Keratinocyte (primary cell): ENCODE data around the gene CELF6. TPM values are rescaled to one million over a fixed set of nuclear protein-coding genes. Genes with fewer than 3 reads are reported as not detected.

Experiments
- DNase-seq: peaks from one replicate; pipeline ENCODE4 v3.0.0-alpha.2; 2011; ENCODE audit warnings: low read depth, missing footprints, low spot score
- FAIRE-seq: peaks from 2 replicates; lab custom pipeline; 2011; peaks lifted over from hg19 to GRCh38; lab: Jason Lieb, UNC
- H2AFZ ChIP-seq: 2 replicates; pipeline ENCODE4 v1.6.0; 2012; ENCODE audit warnings: low read length, control low read depth, inconsistent platforms; ENCODE audit not compliant: control insufficient read depth
- H3K27ac ChIP-seq: 2 replicates; pipeline ENCODE4 v1.5.1; 2011; ENCODE audit warnings: low read length; ENCODE audit not compliant: control insufficient read depth, insufficient read depth
- H3K27me3 ChIP-seq: 3 replicates; pipeline ENCODE4 v1.6.0; 2011; ENCODE audit warnings: low read length; ENCODE audit not compliant: control insufficient read depth, insufficient read depth; ENCODE audit errors: extremely low read depth
- H3K36me3 ChIP-seq, 2 experiments: 2 replicates in 1 of 2; 3 replicates in 1 of 2; pipeline ENCODE4 v1.5.1; 2011; ENCODE audit warnings: low read length in 2 of 2, mild to moderate bottlenecking in 1 of 2; ENCODE audit not compliant: control insufficient read depth in 2 of 2, insufficient read depth in 2 of 2; ENCODE audit errors: extremely low read depth in 1 of 2
- H3K4me1 ChIP-seq: 3 replicates; pipeline ENCODE4 v1.5.1; 2011; ENCODE audit warnings: low read length; ENCODE audit not compliant: control insufficient read depth, insufficient read depth; ENCODE audit errors: extremely low read depth
- H3K4me2 ChIP-seq: 3 replicates; pipeline ENCODE4 v1.6.0; 2011; ENCODE audit warnings: low read depth, low read length; ENCODE audit not compliant: control insufficient read depth, insufficient read depth; ENCODE audit errors: extremely low read depth
- H3K4me3 ChIP-seq, 3 experiments: fragments of 200-600 bp in 1 of 3; sonication (generic) in 1 of 3; 2 replicates in 2 of 3; 3 replicates in 1 of 3; pipeline ENCODE4 v1.5.1; 2011 to 2016; ENCODE audit warnings: low read length in 3 of 3, mild to moderate bottlenecking in 3 of 3, control low read depth in 2 of 3, inconsistent platforms in 1 of 3, low read depth in 1 of 3, mixed read lengths in 1 of 3, mixed run types in 1 of 3, moderate library complexity in 1 of 3; ENCODE audit not compliant: control insufficient read depth in 2 of 3, insufficient read depth in 2 of 3; ENCODE audit errors: extremely low read depth in 1 of 3
- H3K79me2 ChIP-seq: 2 replicates; pipeline ENCODE4 v1.6.0; 2012; ENCODE audit warnings: low read length; ENCODE audit not compliant: control insufficient read depth, insufficient read depth
- H3K9ac ChIP-seq: 3 replicates; pipeline ENCODE4 v1.6.0; 2011; ENCODE audit warnings: low read length; ENCODE audit not compliant: control insufficient read depth, insufficient read depth; ENCODE audit errors: extremely low read depth
- H3K9me1 ChIP-seq: 3 replicates; pipeline ENCODE4 v1.6.0; 2011; ENCODE audit warnings: low read length; ENCODE audit not compliant: control insufficient read depth, insufficient read depth; ENCODE audit errors: extremely low read depth
- H3K9me3 ChIP-seq: 2 replicates; pipeline ENCODE4 v1.5.1; 2012; ENCODE audit warnings: low read depth, low read length; ENCODE audit not compliant: control insufficient read depth
- H4K20me1 ChIP-seq: 3 replicates; pipeline ENCODE4 v1.6.0; 2011; ENCODE audit warnings: low read length; ENCODE audit not compliant: control insufficient read depth, insufficient read depth; ENCODE audit errors: extremely low read depth
- EZH2 ChIP-seq: IDR thresholded peaks from one replicate; pipeline ENCODE4 v1.6.1; 2012; ENCODE audit warnings: inconsistent platforms, mild to moderate bottlenecking, low read length, moderate library complexity
- dilution Hi-C: fragments of 300-500 bp; cut with MboI; formaldehyde crosslinking; loops from one replicate; pipeline ENCODE4 v1.7.0; 2020; ENCODE audit warnings: low sequenced_read_pairs; ENCODE audit not compliant: extremely low pct_ligation_motif_present
- polyA plus RNA-seq, 5 experiments: library from polyadenylated mRNA; depleted of rRNA in 3 of 5; stranded (reverse) in 3 of 5; stranded (forward) in 1 of 5; unstranded in 1 of 5; fragments of >200 nt; gene quantifications; 1 replicate in 1 of 5; 2 replicates in 3 of 5; 3 replicates in 1 of 5; pipeline versions ENCODE4 v1.2.1 to v1.2.3, GENCODE V29; 2011 to 2012; ENCODE audit warnings: missing spikeins in 2 of 5, low read depth in 1 of 5, low replicate concordance in 1 of 5
- TF ChIP-seq, protein P1 (sequence below), 3 experiments: IDR thresholded peaks in 1 of 3; conservative IDR thresholded peaks in 1 of 3; optimal IDR thresholded peaks in 1 of 3; 2 replicates in 2 of 3; 3 replicates in 1 of 3; pipeline versions ENCODE3 to v1.5.1; 2011; ENCODE audit warnings: low read length in 3 of 3, mild to moderate bottlenecking in 3 of 3, moderate library complexity in 2 of 3, control low read depth in 1 of 3, inconsistent platforms in 1 of 3; ENCODE audit not compliant: insufficient read depth in 2 of 3; ENCODE audit errors: extremely low read depth in 1 of 3

CELF6 gene
- polyA plus RNA-seq, 1 donor (not counting 4 experiments of a cell fraction or from before 2014, with no cell fraction given), result 0.04 TPM

- H3K27ac ChIP-seq, result no peak overlapping the region
- TF ChIP-seq, protein P1, sequence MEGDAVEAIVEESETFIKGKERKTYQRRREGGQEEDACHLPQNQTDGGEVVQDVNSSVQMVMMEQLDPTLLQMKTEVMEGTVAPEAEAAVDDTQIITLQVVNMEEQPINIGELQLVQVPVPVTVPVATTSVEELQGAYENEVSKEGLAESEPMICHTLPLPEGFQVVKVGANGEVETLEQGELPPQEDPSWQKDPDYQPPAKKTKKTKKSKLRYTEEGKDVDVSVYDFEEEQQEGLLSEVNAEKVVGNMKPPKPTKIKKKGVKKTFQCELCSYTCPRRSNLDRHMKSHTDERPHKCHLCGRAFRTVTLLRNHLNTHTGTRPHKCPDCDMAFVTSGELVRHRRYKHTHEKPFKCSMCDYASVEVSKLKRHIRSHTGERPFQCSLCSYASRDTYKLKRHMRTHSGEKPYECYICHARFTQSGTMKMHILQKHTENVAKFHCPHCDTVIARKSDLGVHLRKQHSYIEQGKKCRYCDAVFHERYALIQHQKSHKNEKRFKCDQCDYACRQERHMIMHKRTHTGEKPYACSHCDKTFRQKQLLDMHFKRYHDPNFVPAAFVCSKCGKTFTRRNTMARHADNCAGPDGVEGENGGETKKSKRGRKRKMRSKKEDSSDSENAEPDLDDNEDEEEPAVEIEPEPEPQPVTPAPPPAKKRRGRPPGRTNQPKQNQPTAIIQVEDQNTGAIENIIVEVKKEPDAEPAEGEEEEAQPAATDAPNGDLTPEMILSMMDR (optimal IDR thresholded peaks at IDR 0.05 in 1 of 3, IDR thresholded peaks at IDR 0.05 in 1 of 3, conservative IDR thresholded peaks at IDR 0.05 in 1 of 3; ENCODE audit: extremely low read depth in 1 of 3, insufficient read depth in 2 of 3, low read length in 3 of 3), result no peak
- no peak for TF ChIP-seq EZH2
- H2AFZ ChIP-seq, result no peak overlapping the region
- peaks cover 4% of the 10 kb centered on the region for H3K4me1 ChIP-seq
- no peak for FAIRE-seq
- no peaks in the 10 kb centered on the region for H3K27me3 ChIP-seq
- DNase-seq, result no peak
- no peaks in the 10 kb centered on the region for H4K20me1 ChIP-seq
- no peak overlapping the region for H3K4me2 ChIP-seq
- H3K9me1 ChIP-seq, result peaks cover 2% of the 10 kb centered on the region
- H3K36me3 ChIP-seq, result peaks cover 40 to 69% of the 10 kb centered on the region in 2 experiments
- no peak overlapping the region for H3K9ac ChIP-seq
- no peaks in the 10 kb centered on the region for H3K9me3 ChIP-seq
- no peak overlapping the region for H3K4me3 ChIP-seq
- dilution Hi-C loops, result no loop called here
- H3K79me2 ChIP-seq, result peaks cover 6% of the 10 kb centered on the region
Measured at GRCh38 chr15:72265031-72265430, 54.9 kb downstream of the CELF6 start.

- Histone ChIP-seq H3K4me2 (no peak overlapping the region), H3K27me3 (no peaks in the 10 kb centered on the region), H3K79me2 (no peaks in the 10 kb centered on the region), H3K36me3 (peaks cover 26 to 38% of the 10 kb centered on the region in 2 experiments), H3K9me1 (no peaks in the 10 kb centered on the region), H3K4me1 (no peaks in the 10 kb centered on the region), H3K4me3 (no peak overlapping the region), H3K27ac (no peak overlapping the region), H4K20me1 (no peaks in the 10 kb centered on the region), H3K9me3 (no peaks in the 10 kb centered on the region), H3K9ac (no peak overlapping the region), H2AFZ (no peak overlapping the region)
- TF ChIP-seq EZH2, result no peak
- TF ChIP-seq, protein P1 (optimal IDR thresholded peaks at IDR 0.05 in 1 of 3, IDR thresholded peaks at IDR 0.05 in 1 of 3, conservative IDR thresholded peaks at IDR 0.05 in 1 of 3; ENCODE audit: extremely low read depth in 1 of 3, insufficient read depth in 2 of 3, low read length in 3 of 3), result no peak
- dilution Hi-C loops, result no loop called here
- FAIRE-seq, result no peak
- DNase-seq, result no peak
Measured at GRCh38 chr15:72252663-72253299, 67.2 kb downstream of the CELF6 start.
